OCI-LY7 (cell line): ENCODE data around the gene AUTS2. TPM values are rescaled to one million over a fixed set of nuclear protein-coding genes. Genes with fewer than 3 reads are reported as not detected.

ENCODE experiments used
- BruUV-seq: library from RNA; stranded (reverse); fragments of 400-500 nt; replicated peaks from 2 replicates; lab custom pipeline; 2021; lab: Mats Ljungman, UMichigan
- CTCF ChIA-PET: fragments of 300-600 bp; sonication (Branson Sonifier 250); formaldehyde crosslinking; loops from one replicate; lab custom pipeline; 2022; ENCODE audit warnings: antibody characterized with exemption; ENCODE audit not compliant: unreplicated experiment; lab: Charles Lee
- POLR2A ChIA-PET: fragments of 300-600 bp; sonication (Branson Sonifier 250); formaldehyde crosslinking; loops from one replicate; lab custom pipeline; 2022; ENCODE audit warnings: antibody characterized with exemption; lab: Charles Lee
- DNase-seq: peaks from one replicate; pipeline ENCODE4 v3.0.0-alpha.2; 2015; ENCODE audit warnings: low spot score
- H2AFZ ChIP-seq: fragments of 200-600 bp; sonication (generic), shearing (Covaris generic); 2 replicates; pipeline ENCODE4 v1.6.1; 2014; ENCODE audit warnings: mild to moderate bottlenecking, antibody characterized with exemption, low read length, moderate library complexity
- H3K27ac ChIP-seq: fragments of 200-600 bp; sonication (generic); 2 replicates; pipeline ENCODE4 v1.5.1; 2014; ENCODE audit warnings: mixed run types, low read depth, mild to moderate bottlenecking, moderate library complexity, low read length, inconsistent platforms; ENCODE audit not compliant: poor library complexity, severe bottlenecking
- H3K36me3 ChIP-seq: fragments of 200-600 bp; sonication (generic); 2 replicates; pipeline ENCODE4 v1.6.1; 2014; ENCODE audit warnings: mild to moderate bottlenecking, antibody characterized with exemption, low read length, moderate library complexity, mixed read lengths; ENCODE audit not compliant: insufficient read depth
- H3K4me1 ChIP-seq: fragments of 200-600 bp; sonication (generic); 2 replicates; pipeline ENCODE4 v1.5.1; 2014; ENCODE audit warnings: mild to moderate bottlenecking, low read length; ENCODE audit not compliant: insufficient read depth, poor library complexity, severe bottlenecking
- H3K4me2 ChIP-seq: fragments of 200-600 bp; sonication (generic); 2 replicates; pipeline ENCODE4 v1.6.1; 2014; ENCODE audit warnings: mild to moderate bottlenecking, low read length
- H3K4me3 ChIP-seq: fragments of 200-600 bp; sonication (generic); 2 replicates; pipeline ENCODE4 v1.5.1; 2014; ENCODE audit warnings: mild to moderate bottlenecking, low read depth, low read length; ENCODE audit not compliant: poor library complexity, severe bottlenecking
- H3K79me2 ChIP-seq: fragments of 200-600 bp; sonication (generic); 2 replicates; pipeline ENCODE4 v1.6.1; 2016; ENCODE audit warnings: low read depth, mild to moderate bottlenecking, low read length, moderate library complexity, mixed read lengths; ENCODE audit not compliant: insufficient read depth
- H3K9me2 ChIP-seq: fragments of 200-600 bp; sonication (generic); 2 replicates; pipeline ENCODE4 v1.6.1; 2016; ENCODE audit warnings: mild to moderate bottlenecking, low read length, mixed read lengths; ENCODE audit not compliant: insufficient read depth
- H3K9me3 ChIP-seq: fragments of 200-600 bp; sonication (generic); 2 replicates; pipeline ENCODE4 v1.6.1; 2014; ENCODE audit warnings: mild to moderate bottlenecking, mixed run types, low read length, mixed read lengths
- H4K20me1 ChIP-seq: fragments of 200-600 bp; sonication (generic); 2 replicates; pipeline ENCODE4 v1.6.1; 2014; ENCODE audit warnings: mild to moderate bottlenecking, antibody characterized with exemption, low read length, moderate library complexity, mixed read lengths; ENCODE audit not compliant: insufficient read depth
- EZH2phosphoT487 ChIP-seq: fragments of 200-600 bp; sonication (generic); IDR thresholded peaks from 2 replicates; pipeline ENCODE4 v1.6.1; 2018; ENCODE audit warnings: low read depth, borderline replicate concordance, mild to moderate bottlenecking, mixed run types, antibody characterized with exemption, low read length, moderate library complexity, mixed read lengths
- intact Hi-C: fragments of 100-400 bp; cut with micrococcal nuclease; formaldehyde crosslinking; loops from one replicate; pipeline ENCODE4 v1.10.0; 2022; ENCODE audit not compliant: unreplicated experiment
- total RNA-seq, 2 experiments: library from RNA; depleted of rRNA in 1 of 2; stranded (reverse); fragments of >200 nt in 1 of 2; shearing (Covaris generic) in 1 of 2; gene quantifications; 2 replicates each; pipeline ENCODE4 v1.2.3, GENCODE V29; 2014 to 2022
- TF ChIP-seq, protein P1 (sequence below): fragments of 200-600 bp; sonication (generic); conservative IDR thresholded peaks from 2 replicates; pipeline ENCODE4 v1.5.1; 2014; ENCODE audit warnings: mild to moderate bottlenecking, antibody characterized with exemption, low read length, moderate library complexity, mixed read lengths

Gene AUTS2
- total RNA-seq, 2 experiments from 2014 or later: 37.9 to 78.5 TPM

DNA sequence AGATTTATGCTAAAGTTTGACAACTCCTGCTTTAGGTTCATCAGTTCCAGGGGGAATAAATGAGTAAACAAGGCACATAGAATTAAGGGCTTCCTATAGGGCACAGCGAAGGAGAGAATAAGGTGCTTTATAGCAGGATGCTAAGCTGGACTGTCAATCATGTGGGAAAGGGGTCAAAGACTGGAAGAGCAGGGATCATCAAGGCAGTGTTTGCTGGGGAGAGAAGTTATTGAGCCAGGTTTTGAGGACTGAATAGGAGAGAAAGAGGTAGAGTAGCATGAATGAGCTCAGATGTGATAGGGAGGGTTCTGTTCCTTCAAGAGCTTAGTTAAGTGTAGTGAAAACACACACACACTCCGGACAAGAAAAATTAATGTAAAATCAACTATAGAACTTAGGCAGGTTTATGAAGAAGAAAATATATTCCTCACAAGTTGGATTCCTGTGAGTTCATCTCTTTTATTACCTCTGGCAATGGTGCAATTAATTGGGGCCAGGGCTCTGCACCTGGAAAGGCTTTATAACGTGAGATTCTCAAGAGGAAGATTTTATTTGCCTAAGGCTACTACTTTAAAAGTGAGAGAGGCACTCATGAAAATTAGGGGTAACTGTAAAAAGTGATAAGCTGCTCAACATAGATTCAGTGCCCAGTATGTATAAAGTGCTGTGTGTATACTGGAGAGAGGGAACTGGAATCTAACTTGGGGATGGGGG lies 222.4 kb downstream of the AUTS2 start:
- H3K27ac ChIP-seq: peak overlapping the region; percentile 28
- no peaks in the 10 kb centered on the region for H3K36me3 ChIP-seq
- ChIA-PET POLR2A (interaction anchor here (0.6 to 14.1 kb wide), 13 partner anchors 13 to 745 kb away, joined by 3 to 162 read pairs (median 4); no protein-coding TSS in a partner anchor), CTCF (interaction anchor here (0.6 kb wide), 1 partner anchor 12 kb away, joined by 4 read pairs; no protein-coding TSS in a partner anchor)
- TF ChIP-seq, protein P1, sequence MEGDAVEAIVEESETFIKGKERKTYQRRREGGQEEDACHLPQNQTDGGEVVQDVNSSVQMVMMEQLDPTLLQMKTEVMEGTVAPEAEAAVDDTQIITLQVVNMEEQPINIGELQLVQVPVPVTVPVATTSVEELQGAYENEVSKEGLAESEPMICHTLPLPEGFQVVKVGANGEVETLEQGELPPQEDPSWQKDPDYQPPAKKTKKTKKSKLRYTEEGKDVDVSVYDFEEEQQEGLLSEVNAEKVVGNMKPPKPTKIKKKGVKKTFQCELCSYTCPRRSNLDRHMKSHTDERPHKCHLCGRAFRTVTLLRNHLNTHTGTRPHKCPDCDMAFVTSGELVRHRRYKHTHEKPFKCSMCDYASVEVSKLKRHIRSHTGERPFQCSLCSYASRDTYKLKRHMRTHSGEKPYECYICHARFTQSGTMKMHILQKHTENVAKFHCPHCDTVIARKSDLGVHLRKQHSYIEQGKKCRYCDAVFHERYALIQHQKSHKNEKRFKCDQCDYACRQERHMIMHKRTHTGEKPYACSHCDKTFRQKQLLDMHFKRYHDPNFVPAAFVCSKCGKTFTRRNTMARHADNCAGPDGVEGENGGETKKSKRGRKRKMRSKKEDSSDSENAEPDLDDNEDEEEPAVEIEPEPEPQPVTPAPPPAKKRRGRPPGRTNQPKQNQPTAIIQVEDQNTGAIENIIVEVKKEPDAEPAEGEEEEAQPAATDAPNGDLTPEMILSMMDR: no peak
- no peak for TF ChIP-seq EZH2phosphoT487
- H2AFZ ChIP-seq: no peak overlapping the region
- no peaks in the 10 kb centered on the region for H3K9me3 ChIP-seq
- peak overlapping the region; percentile 5 for H3K4me3 ChIP-seq
- H3K4me1 ChIP-seq: peaks cover 89% of the 10 kb centered on the region
- H3K4me2 ChIP-seq: peak overlapping the region; percentile 52
- intact Hi-C loops: loop anchor here (5.0 to 10.0 kb wide), 2 partner anchors 328 to 874 kb away; no protein-coding TSS in a partner anchor
- H3K9me2 ChIP-seq: no peaks in the 10 kb centered on the region
- peaks cover 57% of the 10 kb centered on the region; the same call in 1 of the 2 replicates for H3K79me2 ChIP-seq
- 0 out of 2 replicates have a peak, but pooled peaks cover 4% of the 10 kb centered on the region for H4K20me1 ChIP-seq
- no TSS peak for BruUV-seq
- peak; percentile 24 for DNase-seq

- Histone ChIP-seq H3K9me3 (no peaks in the 10 kb centered on the region), H3K4me1 (peaks cover 96% of the 10 kb centered on the region), H3K27ac (peak overlapping the region; percentile 99), H3K36me3 (no peaks in the 10 kb centered on the region), H3K79me2 (peaks cover 74% of the 10 kb centered on the region), H4K20me1 (no peaks in the 10 kb centered on the region), H3K9me2 (no peaks in the 10 kb centered on the region), H3K4me3 (peak overlapping the region; percentile 69), H3K4me2 (peak overlapping the region; percentile 95), H2AFZ (peak overlapping the region; percentile 35; the same call in 1 of the 2 replicates)
- no peak for DNase-seq
- intact Hi-C loops: loop anchor here (5.0 to 10.0 kb wide), 2 partner anchors 330 to 872 kb away; no protein-coding TSS in a partner anchor
- ChIA-PET CTCF (interaction anchor here (0.6 kb wide), 1 partner anchor 168 kb away, joined by 3 read pairs; no protein-coding TSS in a partner anchor), POLR2A (interaction anchor here (0.5 to 14.1 kb wide), 9 partner anchors 18 to 146 kb away, joined by 3 to 162 read pairs (median 3); no protein-coding TSS in a partner anchor)
- no peak for TF ChIP-seq EZH2phosphoT487
- TF ChIP-seq, protein P1: no peak
- BruUV-seq: no TSS peak
Observed at GRCh38 chr7:69822386-69822785, 224.1 kb downstream of the AUTS2 start.
